ENCODE data around the gene RBKS. TPM values are rescaled to one million over a fixed set of nuclear protein-coding genes. Genes with fewer than 3 reads are reported as not detected.

RBKS gene
- total RNA-seq, 1 experiment from 2014 or later, result 0.23 TPM

DNA sequence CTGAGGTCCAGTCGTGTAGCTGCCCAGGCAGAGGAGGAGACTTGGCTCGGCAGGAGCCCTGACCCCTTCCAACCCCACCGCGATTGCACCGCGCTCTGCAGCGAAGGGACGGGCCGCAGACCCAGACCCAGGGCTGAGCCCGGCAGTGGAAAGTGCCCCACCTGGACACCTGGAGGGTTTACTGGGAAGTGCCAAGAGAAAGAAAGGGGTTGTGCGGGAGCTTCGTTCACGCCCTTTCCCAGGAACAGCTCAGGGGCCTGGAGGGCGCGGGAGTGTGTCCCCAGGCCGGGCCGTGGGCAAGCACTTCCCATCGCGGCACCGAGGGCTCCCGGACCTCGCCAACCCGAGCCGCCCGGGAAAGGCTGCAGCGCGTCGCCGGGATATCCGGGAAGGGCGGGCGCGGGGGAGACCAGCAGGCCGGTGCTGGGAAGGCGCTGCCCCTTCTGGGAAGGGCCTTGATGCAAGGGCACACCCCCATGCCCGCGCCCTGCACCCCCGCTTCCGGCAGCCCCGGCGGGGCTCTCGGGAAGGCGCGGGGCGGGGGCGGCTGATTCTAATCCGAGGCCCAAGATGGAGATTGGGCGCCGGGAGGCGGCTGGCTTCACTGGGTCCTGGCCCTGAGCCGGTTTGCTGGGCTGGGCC lies 154.8 kb downstream of the RBKS start:
- no peak for DNase-seq (ENCODE audit: low spot score)

DNA sequence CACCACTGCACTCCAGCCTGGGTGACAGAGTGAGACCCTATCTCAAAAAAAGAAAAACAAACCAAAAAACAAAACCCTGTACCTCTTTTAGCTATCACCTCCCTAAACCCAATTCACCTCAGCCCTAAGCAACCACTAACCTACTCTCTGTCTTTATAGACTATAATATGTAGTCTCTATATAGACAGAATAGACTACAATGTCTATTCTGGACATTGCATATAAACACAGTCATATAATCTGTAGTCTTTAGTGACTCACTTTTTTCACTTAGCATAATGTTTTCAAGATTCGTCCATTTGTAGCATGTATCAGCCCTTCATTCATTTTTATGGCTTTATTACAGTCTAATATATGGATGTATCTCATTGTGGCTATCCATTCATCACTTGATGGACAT lies 155.9 kb downstream of the RBKS start:
- no peak for DNase-seq (ENCODE audit: low spot score)

Other genes starting within 250 kb of the RBKS start
- 9.1 and 11.8 TPM in 2 replicates for gene SUPT7L, start 226.8 kb downstream of the RBKS start, total RNA-seq (2014; rRNA removed; shearing (Covaris generic))
- 16.6 and 17.4 TPM in 2 replicates for gene SLC4A1AP, start 226.5 kb downstream of the RBKS start, total RNA-seq (2014; rRNA removed; shearing (Covaris generic))
- 99.6 and 124 TPM in 2 replicates for gene MRPL33, start 118.7 kb downstream of the RBKS start, total RNA-seq (2014; rRNA removed; shearing (Covaris generic))
- gene BABAM2, start 342 bp upstream of the RBKS start, total RNA-seq (2014; rRNA removed; shearing (Covaris generic)), result 11.7 and 20.7 TPM in 2 replicates